22Rv1 (cell line): Measurements from ENCODE around the gene COG5.

Experiments
- CTCF ChIP-seq: fragments of 450-650 bp; IDR thresholded peaks from 2 replicates; pipeline ENCODE4 v1.5.1; 2017; ENCODE audit warnings: mild to moderate bottlenecking
- ZFX ChIP-seq: fragments of 450-650 bp; IDR thresholded peaks from 2 replicates; pipeline ENCODE4 v1.6.1; 2017; ENCODE audit warnings: antibody characterized with exemption, borderline replicate concordance

- TF ChIP-seq CTCF (no peak), ZFX (no peak)
These were observed 339.1 kb downstream of the COG5 start for GRCh38 chr7:107224374-107225223.
